HepG2 (cell line): ENCODE data around the gene VPS11. TPM values are rescaled to one million over a fixed set of nuclear protein-coding genes. Genes with fewer than 3 reads are reported as not detected.

Experiments
- BATF2 ChIP-seq: sonication (generic); formaldehyde crosslinking; IDR thresholded peaks from 2 replicates; pipeline ENCODE4 v1.8.0; 2022; ENCODE audit warnings: mild to moderate bottlenecking, missing genetic modification reagents, moderate library complexity
- CC2D1A ChIP-seq: sonication (generic); formaldehyde crosslinking; IDR thresholded peaks from 2 replicates; pipeline ENCODE4 v1.8.1; 2023; ENCODE audit warnings: mild to moderate bottlenecking, missing genetic modification reagents
- DPF2 ChIP-seq: sonication (generic); formaldehyde crosslinking; IDR thresholded peaks from 2 replicates; pipeline ENCODE4 v1.4.0; 2020; ENCODE audit warnings: mild to moderate bottlenecking, low read depth, missing genetic modification reagents, borderline replicate concordance
- KDM6A ChIP-seq: IDR thresholded peaks from 2 replicates; pipeline ENCODE4 v1.6.1; 2016; ENCODE audit warnings: low read depth
- MAF1 ChIP-seq: sonication (generic); formaldehyde crosslinking; IDR thresholded peaks from 2 replicates; pipeline ENCODE4 v1.5.0; 2020; ENCODE audit warnings: missing genetic modification reagents, borderline replicate concordance
- PHF20 ChIP-seq: sonication (generic); formaldehyde crosslinking; IDR thresholded peaks from 2 replicates; pipeline ENCODE4 v1.5.0; 2020; ENCODE audit warnings: mild to moderate bottlenecking, missing genetic modification reagents
- PREB ChIP-seq: sonication (generic); formaldehyde crosslinking; IDR thresholded peaks from 2 replicates; pipeline ENCODE4 v1.4.0; 2020; ENCODE audit warnings: missing genetic modification reagents
- REPIN1 ChIP-seq: sonication (generic); formaldehyde crosslinking; IDR thresholded peaks from 2 replicates; pipeline ENCODE4 v1.8.0; 2022; ENCODE audit warnings: missing genetic modification reagents, low read depth, mild to moderate bottlenecking, borderline replicate concordance
- SRF ChIP-seq: IDR thresholded peaks from 2 replicates; pipeline ENCODE4 v1.6.1; 2011; ENCODE audit warnings: mild to moderate bottlenecking, low read depth, low read length, moderate library complexity
- ZBTB20 ChIP-seq: sonication (generic); formaldehyde crosslinking; IDR thresholded peaks from 2 replicates; pipeline ENCODE4 v1.8.1; 2023; ENCODE audit warnings: missing genetic modification reagents, low read depth, mild to moderate bottlenecking, borderline replicate concordance
- ZBTB21 ChIP-seq: sonication (generic); formaldehyde crosslinking; IDR thresholded peaks from 2 replicates; pipeline ENCODE4 v1.4.0; 2020; ENCODE audit warnings: missing genetic modification reagents
- ZBTB3 ChIP-seq: sonication (generic); formaldehyde crosslinking; IDR thresholded peaks from 2 replicates; pipeline ENCODE4 v1.4.0; 2020; ENCODE audit warnings: low read depth, mild to moderate bottlenecking, moderate library complexity, missing genetic modification reagents, borderline replicate concordance
- ZBTB46 ChIP-seq: sonication (generic); formaldehyde crosslinking; IDR thresholded peaks from 2 replicates; pipeline ENCODE4 v1.4.0; 2020; ENCODE audit warnings: mild to moderate bottlenecking, missing genetic modification reagents, borderline replicate concordance
- ZEB1 ChIP-seq: IDR thresholded peaks from 2 replicates; pipeline ENCODE4 v1.6.1; 2012; ENCODE audit warnings: mild to moderate bottlenecking, low read depth, inconsistent platforms; ENCODE audit not compliant: insufficient replicate concordance
- ZNF234 ChIP-seq: sonication (generic); formaldehyde crosslinking; conservative IDR thresholded peaks from 2 replicates; pipeline ENCODE4 v1.5.1; 2020; ENCODE audit warnings: mild to moderate bottlenecking, missing genetic modification reagents
- ZNF484 ChIP-seq: sonication (generic); formaldehyde crosslinking; IDR thresholded peaks from 2 replicates; pipeline ENCODE4 v1.5.1; 2020; ENCODE audit warnings: mild to moderate bottlenecking, low read depth, missing genetic modification reagents, borderline replicate concordance
- ZNF572 ChIP-seq: sonication (generic); formaldehyde crosslinking; IDR thresholded peaks from 2 replicates; pipeline ENCODE4 v1.5.1; 2020; ENCODE audit warnings: mild to moderate bottlenecking, missing genetic modification reagents
- ZNF879 ChIP-seq: sonication (generic); formaldehyde crosslinking; IDR thresholded peaks from 2 replicates; pipeline ENCODE4 v1.8.1; 2023; ENCODE audit warnings: missing genetic modification reagents
- polyA plus RNA-seq, 8 experiments: library from polyadenylated mRNA; depleted of rRNA in 3 of 8; stranded (reverse) in 7 of 8; unstranded in 1 of 8; fragments of >200 nt; fragmentation: Illumina TruSeq in 4 of 8; extraction: Trizol in 4 of 8; gene quantifications; 2 replicates each; pipeline versions ENCODE4 v1.2.1 to v1.2.3, GENCODE V29; 2011 to 2016; ENCODE audit warnings: low read depth in 4 of 8, missing spikeins in 1 of 8, mixed read lengths in 1 of 8; ENCODE audit not compliant: insufficient read depth in 1 of 8
- total RNA-seq, 5 experiments: library from RNA; depleted of rRNA; stranded (reverse); fragments of >200 nt; fragmentation: Illumina TruSeq; extraction: Trizol; gene quantifications; 2 replicates each; pipeline ENCODE4 v1.2.3, GENCODE V29; 2016; ENCODE audit warnings: low read depth in 1 of 5
- TF ChIP-seq, protein P1 (sequence below): sonication (generic); formaldehyde crosslinking; IDR thresholded peaks from 2 replicates; pipeline ENCODE4 v1.4.0; 2020; ENCODE audit warnings: missing genetic modification reagents
- TF ChIP-seq, protein P2 (sequence below): sonication (generic); formaldehyde crosslinking; IDR thresholded peaks from 2 replicates; pipeline ENCODE4 v1.4.0; 2020; ENCODE audit warnings: missing genetic modification reagents
- TF ChIP-seq, protein P3 (sequence below): conservative IDR thresholded peaks from 2 replicates; pipeline ENCODE4 v1.6.1; 2018; ENCODE audit warnings: missing genetic modification reagents

VPS11 gene
- total and polyA plus RNA-seq, 2 of the 13 experiments (the other 11 are each of a cell fraction or from before 2014, with no cell fraction given), result 13.7 to 21.6 TPM

DNA sequence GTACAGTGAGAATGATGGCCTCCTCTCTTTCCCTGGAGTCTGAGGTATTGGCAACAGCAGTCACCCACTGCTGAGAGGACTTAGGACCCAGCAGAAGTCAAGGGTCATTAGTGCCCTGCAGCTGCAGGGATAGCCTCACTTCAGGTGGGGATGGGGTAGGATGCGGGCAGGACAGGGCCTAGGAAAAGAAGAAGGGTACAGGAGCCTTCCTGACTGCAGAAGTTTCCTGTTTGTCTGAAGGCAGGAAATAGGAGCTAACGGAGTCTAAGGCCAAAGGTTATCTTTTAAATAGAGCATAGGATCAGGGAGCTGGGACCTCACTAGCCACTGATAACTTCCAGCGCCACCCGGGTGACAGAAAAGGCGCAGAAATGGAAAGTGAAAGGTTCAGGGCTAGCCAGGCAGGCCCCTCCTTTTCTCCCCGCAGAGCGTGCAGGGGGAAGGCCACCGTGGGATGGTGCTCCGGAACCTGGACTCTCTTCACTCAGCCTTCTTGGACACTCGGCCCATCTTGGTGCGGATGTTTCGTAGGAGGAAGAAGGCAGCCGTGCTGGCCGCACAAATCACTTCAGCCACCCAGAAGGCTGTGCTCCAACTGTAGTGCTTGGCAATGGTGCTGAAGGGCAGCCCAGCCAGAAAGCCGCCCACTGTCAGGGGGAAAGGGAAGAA, 43.1 kb upstream of the VPS11 start (continued):
- no peak for TF ChIP-seq SRF
- no peak for TF ChIP-seq MAF1 (CRISPR knock-in tag)
- TF ChIP-seq ZBTB20 (CRISPR knock-in tag), result no peak
- no peak for TF ChIP-seq ZNF879
- no peak for TF ChIP-seq ZEB1
- TF ChIP-seq ZBTB46 (CRISPR knock-in tag), result no peak
- TF ChIP-seq, protein P1, sequence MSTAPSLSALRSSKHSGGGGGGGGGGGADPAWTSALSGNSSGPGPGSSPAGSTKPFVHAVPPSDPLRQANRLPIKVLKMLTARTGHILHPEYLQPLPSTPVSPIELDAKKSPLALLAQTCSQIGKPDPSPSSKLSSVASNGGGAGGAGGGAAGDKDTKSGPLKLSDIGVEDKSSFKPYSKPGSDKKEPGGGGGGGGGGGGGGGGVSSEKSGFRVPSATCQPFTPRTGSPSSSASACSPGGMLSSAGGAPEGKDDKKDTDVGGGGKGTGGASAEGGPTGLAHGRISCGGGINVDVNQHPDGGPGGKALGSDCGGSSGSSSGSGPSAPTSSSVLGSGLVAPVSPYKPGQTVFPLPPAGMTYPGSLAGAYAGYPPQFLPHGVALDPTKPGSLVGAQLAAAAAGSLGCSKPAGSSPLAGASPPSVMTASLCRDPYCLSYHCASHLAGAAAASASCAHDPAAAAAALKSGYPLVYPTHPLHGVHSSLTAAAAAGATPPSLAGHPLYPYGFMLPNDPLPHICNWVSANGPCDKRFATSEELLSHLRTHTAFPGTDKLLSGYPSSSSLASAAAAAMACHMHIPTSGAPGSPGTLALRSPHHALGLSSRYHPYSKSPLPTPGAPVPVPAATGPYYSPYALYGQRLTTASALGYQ, result no peak
- TF ChIP-seq, protein P2, sequence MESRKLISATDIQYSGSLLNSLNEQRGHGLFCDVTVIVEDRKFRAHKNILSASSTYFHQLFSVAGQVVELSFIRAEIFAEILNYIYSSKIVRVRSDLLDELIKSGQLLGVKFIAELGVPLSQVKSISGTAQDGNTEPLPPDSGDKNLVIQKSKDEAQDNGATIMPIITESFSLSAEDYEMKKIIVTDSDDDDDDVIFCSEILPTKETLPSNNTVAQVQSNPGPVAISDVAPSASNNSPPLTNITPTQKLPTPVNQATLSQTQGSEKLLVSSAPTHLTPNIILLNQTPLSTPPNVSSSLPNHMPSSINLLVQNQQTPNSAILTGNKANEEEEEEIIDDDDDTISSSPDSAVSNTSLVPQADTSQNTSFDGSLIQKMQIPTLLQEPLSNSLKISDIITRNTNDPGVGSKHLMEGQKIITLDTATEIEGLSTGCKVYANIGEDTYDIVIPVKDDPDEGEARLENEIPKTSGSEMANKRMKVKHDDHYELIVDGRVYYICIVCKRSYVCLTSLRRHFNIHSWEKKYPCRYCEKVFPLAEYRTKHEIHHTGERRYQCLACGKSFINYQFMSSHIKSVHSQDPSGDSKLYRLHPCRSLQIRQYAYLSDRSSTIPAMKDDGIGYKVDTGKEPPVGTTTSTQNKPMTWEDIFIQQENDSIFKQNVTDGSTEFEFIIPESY (CRISPR knock-in tag), result no peak
- no peak for TF ChIP-seq ZBTB21
- TF ChIP-seq ZNF572, result no peak
- no peak for TF ChIP-seq PREB
- TF ChIP-seq REPIN1 (CRISPR knock-in tag), result no peak
- TF ChIP-seq CC2D1A (CRISPR knock-in tag), result no peak
- TF ChIP-seq BATF2 (CRISPR knock-in tag), result no peak
- 0 out of 2 replicates have a peak, but pooled peaks have one; percentile 23 for TF ChIP-seq DPF2 (CRISPR knock-in tag)
- TF ChIP-seq, protein P3, sequence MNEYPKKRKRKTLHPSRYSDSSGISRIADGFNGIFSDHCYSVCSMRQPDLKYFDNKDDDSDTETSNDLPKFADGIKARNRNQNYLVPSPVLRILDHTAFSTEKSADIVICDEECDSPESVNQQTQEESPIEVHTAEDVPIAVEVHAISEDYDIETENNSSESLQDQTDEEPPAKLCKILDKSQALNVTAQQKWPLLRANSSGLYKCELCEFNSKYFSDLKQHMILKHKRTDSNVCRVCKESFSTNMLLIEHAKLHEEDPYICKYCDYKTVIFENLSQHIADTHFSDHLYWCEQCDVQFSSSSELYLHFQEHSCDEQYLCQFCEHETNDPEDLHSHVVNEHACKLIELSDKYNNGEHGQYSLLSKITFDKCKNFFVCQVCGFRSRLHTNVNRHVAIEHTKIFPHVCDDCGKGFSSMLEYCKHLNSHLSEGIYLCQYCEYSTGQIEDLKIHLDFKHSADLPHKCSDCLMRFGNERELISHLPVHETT (CRISPR knock-in tag), result no peak
- no peak for TF ChIP-seq ZNF234 (CRISPR knock-in tag)
- no peak for TF ChIP-seq KDM6A (CRISPR knock-in tag)
- TF ChIP-seq ZBTB3 (CRISPR knock-in tag), result no peak
- no peak for TF ChIP-seq PHF20 (CRISPR knock-in tag)
- no peak for TF ChIP-seq ZNF484
